ENCODE measurements around the gene MYOM1. TPM values are rescaled to one million over a fixed set of nuclear protein-coding genes. Genes with fewer than 3 reads are reported as not detected.

The MYOM1 gene
- total RNA-seq, 2 experiments from 2014 or later: 0.74 to 1.5 TPM

DNA sequence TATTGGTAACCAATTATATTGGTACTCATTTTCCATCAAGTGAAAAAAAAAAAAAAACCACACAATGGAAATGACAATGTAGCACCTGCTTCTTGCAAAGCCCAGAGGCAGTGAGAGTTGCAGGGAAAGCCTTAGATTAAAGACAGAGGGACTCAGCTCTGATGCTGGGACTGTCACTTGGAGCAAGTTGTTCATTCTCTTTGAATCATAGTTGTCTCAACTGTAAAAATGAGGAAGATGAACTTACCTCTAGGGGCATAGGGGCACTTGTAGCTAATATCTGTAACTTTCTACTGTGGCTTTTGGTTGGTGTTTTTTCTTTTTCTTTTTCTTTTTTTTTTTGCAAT lies 125.5 kb downstream of the MYOM1 start:
- ChIA-PET CTCF (interaction anchor here (0.7 to 1.3 kb wide), 3 partner anchors 12 to 100 kb away, joined by 3 to 6 read pairs (median 3); no protein-coding TSS in a partner anchor), POLR2A (no interaction called here)
- Histone ChIP-seq H3K27ac (ENCODE audit: low read depth in 1 of 2, low read length in 2 of 2) (no peak overlapping the region), H3K4me1 (ENCODE audit: insufficient read depth, low read length) (peaks cover 16% of the 10 kb centered on the region), H3K4me3 (ENCODE audit: low read length) (no peak overlapping the region), H3K27me3 (ENCODE audit: control insufficient read depth in 1 of 2, insufficient read depth in 2 of 2, low read length in 2 of 2) (no peaks in the 10 kb centered on the region), H3K9me3 (ENCODE audit: control insufficient read depth in 1 of 2, insufficient read depth in 1 of 2, low read length in 2 of 2) (no peaks in the 10 kb centered on the region), H3K36me3 (ENCODE audit: insufficient read depth, low read length) (no peaks in the 10 kb centered on the region)
- Mint-ChIP-seq H3K4me1 (ENCODE audit: low read depth) (peaks cover 36% of the 10 kb centered on the region), H3K9me3 (no peaks in the 10 kb centered on the region), H3K27ac (no peak overlapping the region), H3K4me3 (no peak overlapping the region), H3K36me3 (ENCODE audit: low read depth) (no peaks in the 10 kb centered on the region), H3K27me3 (no peaks in the 10 kb centered on the region)
- DNase-seq (no peak), ATAC-seq (ENCODE audit: poor library complexity) (no peak)
- intact Hi-C loops (cut with DNase I, micrococcal nuclease): no loop called here
- TF ChIP-seq, protein P1, sequence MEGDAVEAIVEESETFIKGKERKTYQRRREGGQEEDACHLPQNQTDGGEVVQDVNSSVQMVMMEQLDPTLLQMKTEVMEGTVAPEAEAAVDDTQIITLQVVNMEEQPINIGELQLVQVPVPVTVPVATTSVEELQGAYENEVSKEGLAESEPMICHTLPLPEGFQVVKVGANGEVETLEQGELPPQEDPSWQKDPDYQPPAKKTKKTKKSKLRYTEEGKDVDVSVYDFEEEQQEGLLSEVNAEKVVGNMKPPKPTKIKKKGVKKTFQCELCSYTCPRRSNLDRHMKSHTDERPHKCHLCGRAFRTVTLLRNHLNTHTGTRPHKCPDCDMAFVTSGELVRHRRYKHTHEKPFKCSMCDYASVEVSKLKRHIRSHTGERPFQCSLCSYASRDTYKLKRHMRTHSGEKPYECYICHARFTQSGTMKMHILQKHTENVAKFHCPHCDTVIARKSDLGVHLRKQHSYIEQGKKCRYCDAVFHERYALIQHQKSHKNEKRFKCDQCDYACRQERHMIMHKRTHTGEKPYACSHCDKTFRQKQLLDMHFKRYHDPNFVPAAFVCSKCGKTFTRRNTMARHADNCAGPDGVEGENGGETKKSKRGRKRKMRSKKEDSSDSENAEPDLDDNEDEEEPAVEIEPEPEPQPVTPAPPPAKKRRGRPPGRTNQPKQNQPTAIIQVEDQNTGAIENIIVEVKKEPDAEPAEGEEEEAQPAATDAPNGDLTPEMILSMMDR (IDR thresholded peaks at IDR 0.05): no peak

- Histone ChIP-seq H3K27me3 (ENCODE audit: control insufficient read depth in 1 of 2, insufficient read depth in 2 of 2, low read length in 2 of 2) (no peaks in the 10 kb centered on the region), H3K27ac (ENCODE audit: low read depth in 1 of 2, low read length in 2 of 2) (no peak overlapping the region), H3K36me3 (ENCODE audit: insufficient read depth, low read length) (no peaks in the 10 kb centered on the region), H3K4me3 (ENCODE audit: low read length) (no peak overlapping the region), H3K9me3 (ENCODE audit: control insufficient read depth in 1 of 2, insufficient read depth in 1 of 2, low read length in 2 of 2) (no peaks in the 10 kb centered on the region), H3K4me1 (ENCODE audit: insufficient read depth, low read length) (peaks cover 16% of the 10 kb centered on the region)
- peaks cover 31% of the 10 kb centered on the region for H3K4me1 Mint-ChIP-seq (ENCODE audit: low read depth)
- CTCF ChIA-PET: interaction anchor here (1.3 kb wide), 1 partner anchor 58 kb away, joined by 6 read pairs; no protein-coding TSS in a partner anchor
- TF ChIP-seq, protein P1 (IDR thresholded peaks at IDR 0.05): no peak
- H3K4me3 Mint-ChIP-seq: no peak overlapping the region
- peak overlapping the region; percentile 16 for H3K27ac Mint-ChIP-seq
- intact Hi-C loops (cut with DNase I, micrococcal nuclease): no loop called here
- H3K9me3 Mint-ChIP-seq: no peaks in the 10 kb centered on the region
- H3K36me3 Mint-ChIP-seq (ENCODE audit: low read depth): no peaks in the 10 kb centered on the region
- DNase-seq (no peak), ATAC-seq (ENCODE audit: poor library complexity) (no peak)
- POLR2A ChIA-PET: no interaction called here
- no peaks in the 10 kb centered on the region for H3K27me3 Mint-ChIP-seq
These were observed 126.0 kb downstream of the MYOM1 start for GRCh38 chr18:3093624-3094337.

DNA sequence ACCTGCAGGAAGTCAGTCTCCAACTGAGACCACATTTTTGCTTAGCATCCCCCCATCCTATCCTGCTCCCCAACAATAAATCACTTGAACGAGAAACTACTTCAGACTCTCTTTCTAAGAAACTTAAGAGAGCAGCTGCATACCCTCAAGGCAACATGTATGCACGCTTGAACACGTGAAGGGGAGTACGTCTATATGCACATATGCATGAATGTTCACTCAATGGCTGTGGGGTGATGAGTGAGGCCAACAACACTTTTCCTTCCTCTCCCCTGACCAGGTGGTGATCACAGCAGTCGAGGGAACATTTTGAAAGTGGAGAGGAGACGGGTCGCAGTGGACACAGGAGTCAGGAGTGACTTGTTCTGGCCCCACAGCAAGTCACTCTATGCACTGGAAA lies 127.0 kb downstream of the MYOM1 start:
- DNase-seq (no peak), ATAC-seq (ENCODE audit: poor library complexity) (no peak)
- H3K4me3 ChIP-seq (ENCODE audit: low read length): no peak overlapping the region
- ChIA-PET POLR2A (no interaction called here), CTCF (no interaction called here)
- no peak overlapping the region for H3K4me3 Mint-ChIP-seq
- TF ChIP-seq, protein P1 (IDR thresholded peaks at IDR 0.05): no peak
- H3K27ac Mint-ChIP-seq: no peak overlapping the region
- peaks cover 19% of the 10 kb centered on the region for H3K4me1 ChIP-seq (ENCODE audit: insufficient read depth, low read length)
- peaks cover 33% of the 10 kb centered on the region for H3K4me1 Mint-ChIP-seq (ENCODE audit: low read depth)
- H3K27me3 Mint-ChIP-seq: no peaks in the 10 kb centered on the region
- no peaks in the 10 kb centered on the region for H3K36me3 Mint-ChIP-seq (ENCODE audit: low read depth)
- H3K9me3 Mint-ChIP-seq: no peaks in the 10 kb centered on the region
- no peak overlapping the region for H3K27ac ChIP-seq (ENCODE audit: low read depth in 1 of 2, low read length in 2 of 2)
- no peaks in the 10 kb centered on the region for H3K9me3 ChIP-seq (ENCODE audit: control insufficient read depth in 1 of 2, insufficient read depth in 1 of 2, low read length in 2 of 2)
- intact Hi-C loops (cut with DNase I, micrococcal nuclease): no loop called here
- H3K27me3 ChIP-seq (ENCODE audit: control insufficient read depth in 1 of 2, insufficient read depth in 2 of 2, low read length in 2 of 2): no peaks in the 10 kb centered on the region
- no peaks in the 10 kb centered on the region for H3K36me3 ChIP-seq (ENCODE audit: insufficient read depth, low read length)

Measured in CD4-positive, alpha-beta T cell (primary cell).